Gastrocnemius medialis (tissue), 4 donors: ENCODE measurements around the gene GATA2. TPM values are rescaled to one million over a fixed set of nuclear protein-coding genes. Genes with fewer than 3 reads are reported as not detected.

ENCODE experiments used
- ATAC-seq, 2 donors: fragments of 150-250 bp; one replicate each; pipeline ENCODE4 v1.9.1; 2016
- DNase-seq, 2 donors: peaks; one replicate each; pipeline ENCODE4 v3.0.0-alpha.2; 2019
- H3K27ac ChIP-seq, 4 donors: fragments of 200-600 bp; sonication (generic); 1 replicate in 1 of 4; 2 replicates in 3 of 4; pipeline ENCODE4 v1.5.1; 2016 to 2018; ENCODE audit warnings: mild to moderate bottlenecking in 2 of 4, moderate library complexity in 1 of 4
- H3K27me3 ChIP-seq, 3 donors: fragments of 200-600 bp; sonication (generic) in 2 of 3; 1 replicate in 1 of 3; 2 replicates in 2 of 3; pipeline versions ENCODE4 v1.5.1 to v1.6.0; 2016 to 2019; ENCODE audit warnings: mild to moderate bottlenecking in 1 of 3, moderate library complexity in 1 of 3
- H3K36me3 ChIP-seq, 2 donors: fragments of 200-600 bp; sonication (generic) in 1 of 2; one replicate each; pipeline ENCODE4 v1.5.1; 2017 to 2018
- H3K4me1 ChIP-seq, 2 donors: fragments of 200-600 bp; sonication (generic) in 1 of 2; one replicate each; pipeline ENCODE4 v1.5.1; 2016 to 2017; ENCODE audit warnings: mild to moderate bottlenecking in 2 of 2
- H3K4me3 ChIP-seq, 4 donors: fragments of 200-600 bp; sonication (generic) in 3 of 4; 1 replicate in 1 of 4; 2 replicates in 3 of 4; pipeline ENCODE4 v1.5.1; 2016 to 2019; ENCODE audit warnings: mild to moderate bottlenecking in 2 of 4
- H3K9me3 ChIP-seq, 3 donors: fragments of 200-600 bp; sonication (generic) in 2 of 3; 1 replicate in 1 of 3; 2 replicates in 2 of 3; pipeline ENCODE4 v1.5.1; 2016 to 2019
- CTCF ChIP-seq, 5 experiments: fragments of 450-650 bp in 3 of 5; fragments of 200-600 bp in 2 of 5; sonication (generic) in 2 of 5; IDR thresholded peaks in 4 of 5; conservative IDR thresholded peaks in 1 of 5; 1 replicate in 4 of 5; 2 replicates in 1 of 5; pipeline ENCODE4 v1.5.1; 2016 to 2019; ENCODE audit warnings: antibody characterized with exemption in 5 of 5, mild to moderate bottlenecking in 3 of 5, moderate library complexity in 3 of 5
- POLR2A ChIP-seq, 2 donors: fragments of 450-650 bp; IDR thresholded peaks; one replicate each; pipeline ENCODE4 v1.6.1; 2017; ENCODE audit warnings: antibody characterized with exemption in 2 of 2, mild to moderate bottlenecking in 2 of 2, moderate library complexity in 2 of 2
- in situ Hi-C, 4 donors: fragments of 200-750 bp; cut with MboI; loops; one replicate each; pipeline versions ENCODE4 v1.15.0 to v1.8.0; 2017; ENCODE audit warnings: low sequenced_read_pairs in 4 of 4
- intact Hi-C: fragments of 100-400 bp; cut with DNase I; formaldehyde crosslinking; loops from one replicate; pipeline ENCODE4 v1.15.1; 2023; ENCODE audit warnings: low total_unique reads
- total RNA-seq, 4 donors: library from RNA; depleted of rRNA; stranded (reverse); fragments of >200 nt; gene quantifications; one replicate each; pipeline versions ENCODE4 v1.1.0 to v1.2.3, GENCODE V29; 2016

The GATA2 gene
- total RNA-seq, 4 donors from 2014 or later = 9.0 to 14.4 (median 12.7) TPM

- H3K4me3 ChIP-seq = no peak overlapping the region
- DNase-seq (no peak), ATAC-seq (no peak)
- intact Hi-C loops = no loop called here
- in situ Hi-C loops = no loop called here
- H3K27ac ChIP-seq = no peak overlapping the region
- no peaks in the 10 kb centered on the region for H3K4me1 ChIP-seq
- no peaks in the 10 kb centered on the region for H3K36me3 ChIP-seq
- no peaks in the 10 kb centered on the region for H3K9me3 ChIP-seq
- TF ChIP-seq POLR2A (IDR thresholded peaks at IDR 0.05) (no peak), CTCF (IDR thresholded peaks at IDR 0.05 in 4 of 5, conservative IDR thresholded peaks at IDR 0.05 in 1 of 5) (no peak)
- H3K27me3 ChIP-seq = no peaks in the 10 kb centered on the region
Measured at GRCh38 chr3:128461731-128462130, 31.3 kb downstream of the GATA2 start.

- TF ChIP-seq CTCF (IDR thresholded peaks at IDR 0.05 in 4 of 5, conservative IDR thresholded peaks at IDR 0.05 in 1 of 5) (no peak), POLR2A (IDR thresholded peaks at IDR 0.05) (no peak)
- in situ Hi-C loops (no loop called here), intact Hi-C loops (no loop called here)
- no peak overlapping the region for H3K27ac ChIP-seq
- peaks cover 0 to 7% (median 0%) of the 10 kb centered on the region in 3 donors for H3K27me3 ChIP-seq
- no peak overlapping the region for H3K4me3 ChIP-seq
- no peaks in the 10 kb centered on the region for H3K4me1 ChIP-seq
- ATAC-seq (no peak), DNase-seq (no peak)
- H3K9me3 ChIP-seq = no peaks in the 10 kb centered on the region
- H3K36me3 ChIP-seq = no peaks in the 10 kb centered on the region
Measured at GRCh38 chr3:128459461-128459820, 33.6 kb downstream of the GATA2 start.

GRCh38 chr3:128458746-128459460, 34.1 kb downstream of the GATA2 start:
- Histone ChIP-seq H3K27me3 (peaks cover 0 to 7% (median 0%) of the 10 kb centered on the region in 3 donors), H3K36me3 (no peaks in the 10 kb centered on the region), H3K27ac (no peak overlapping the region), H3K4me3 (no peak overlapping the region), H3K9me3 (no peaks in the 10 kb centered on the region), H3K4me1 (no peaks in the 10 kb centered on the region)
- intact Hi-C loops (no loop called here), in situ Hi-C loops (no loop called here)
- TF ChIP-seq CTCF (IDR thresholded peaks at IDR 0.05 in 4 of 5, conservative IDR thresholded peaks at IDR 0.05 in 1 of 5) (no peak), POLR2A (IDR thresholded peaks at IDR 0.05) (no peak)
- ATAC-seq = no peak
- DNase-seq = no peak

GRCh38 chr3:128457937-128458336, 35.1 kb downstream of the GATA2 start:
- Histone ChIP-seq H3K27ac (no peak overlapping the region), H3K9me3 (no peaks in the 10 kb centered on the region), H3K4me1 (no peaks in the 10 kb centered on the region), H3K36me3 (no peaks in the 10 kb centered on the region), H3K4me3 (no peak overlapping the region), H3K27me3 (peaks cover 0 to 7% (median 0%) of the 10 kb centered on the region in 3 donors)
- no peak for ATAC-seq
- intact Hi-C loops = no loop called here
- in situ Hi-C loops = no loop called here
- no peak for DNase-seq
- no peak for TF ChIP-seq POLR2A (IDR thresholded peaks at IDR 0.05)

DNA sequence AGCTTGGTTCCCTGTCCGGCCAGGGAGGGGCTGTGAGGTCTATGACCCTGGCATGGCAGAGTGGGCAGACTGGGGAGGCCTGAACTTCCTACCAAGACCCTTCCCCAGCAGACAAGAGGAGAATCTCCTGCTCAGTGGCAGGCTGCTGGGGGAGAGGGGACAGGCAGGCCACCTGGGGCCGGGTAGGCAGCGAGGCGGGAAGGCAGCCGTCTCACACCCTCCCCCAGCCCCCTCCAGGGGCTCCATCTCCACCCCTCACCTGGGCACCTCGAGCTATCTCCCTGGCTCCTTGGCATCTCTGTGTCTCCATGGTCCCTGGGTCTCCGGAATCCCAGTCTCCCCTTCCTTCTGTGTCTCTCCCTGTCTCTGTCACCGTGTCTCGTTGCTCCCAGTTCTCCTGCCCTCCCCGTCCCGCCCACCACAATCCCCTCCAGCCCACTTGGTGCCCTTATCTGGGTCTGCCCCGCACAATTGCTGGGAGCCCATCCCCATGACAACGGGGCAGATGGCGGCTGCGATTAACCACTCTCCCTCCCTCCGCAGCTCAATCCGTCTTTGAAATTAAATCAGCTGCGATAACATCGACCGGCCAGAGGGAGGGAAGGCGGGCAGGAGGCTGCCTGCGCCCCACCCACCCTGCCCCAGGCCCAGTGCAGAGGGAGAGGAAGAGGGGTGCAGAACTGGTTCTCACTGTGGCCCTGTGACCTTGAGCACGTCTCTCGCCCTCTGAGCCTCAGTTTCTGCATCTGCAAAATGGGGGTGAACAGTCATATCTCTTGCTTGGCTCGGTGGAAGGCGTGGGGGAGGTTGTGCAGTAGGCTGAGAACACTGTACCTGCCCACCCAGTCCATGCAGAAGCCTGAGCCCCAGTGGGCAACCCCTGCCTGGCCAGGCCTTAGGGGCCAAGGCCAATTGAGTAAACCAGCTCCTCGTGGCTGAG, 36.0 kb downstream of the GATA2 start:
- intact Hi-C loops = no loop called here
- no peaks in the 10 kb centered on the region for H3K36me3 ChIP-seq
- no peaks in the 10 kb centered on the region for H3K9me3 ChIP-seq
- in situ Hi-C loops = no loop called here
- TF ChIP-seq POLR2A (IDR thresholded peaks at IDR 0.05) = no peak
- TF ChIP-seq CTCF (IDR thresholded peaks at IDR 0.05 in 4 of 5, conservative IDR thresholded peaks at IDR 0.05 in 1 of 5) = no peak
- H3K27ac ChIP-seq = no peak overlapping the region
- peaks cover 0 to 7% (median 0%) of the 10 kb centered on the region in 3 donors for H3K27me3 ChIP-seq
- H3K4me1 ChIP-seq = no peaks in the 10 kb centered on the region
- DNase-seq (no peak), ATAC-seq (no peak)
- no peak overlapping the region for H3K4me3 ChIP-seq
